GM10847 (cell line): ENCODE data around the gene GASK1A.

ENCODE experiments used
- POLR2A ChIP-seq: IDR thresholded peaks from 2 replicates; pipeline ENCODE4 v1.6.1; 2011; ENCODE audit not compliant: insufficient read length; ENCODE audit errors: extremely low read depth

Gene GASK1A

GRCh38 chr3:43093006-43093405 lies 113.9 kb downstream of the GASK1A start:
- TF ChIP-seq POLR2A, result no peak

GRCh38 chr3:43093974-43094373 lies 114.9 kb downstream of the GASK1A start:
- no peak for TF ChIP-seq POLR2A

- no peak for TF ChIP-seq POLR2A
These were observed 115.3 kb downstream of the GASK1A start for GRCh38 chr3:43094381-43094780.

- no peak for TF ChIP-seq POLR2A
These were observed 115.7 kb downstream of the GASK1A start for GRCh38 chr3:43094851-43095250.

- no peak for TF ChIP-seq POLR2A
These were observed 116.3 kb downstream of the GASK1A start for GRCh38 chr3:43095370-43095769.

GRCh38 chr3:43096761-43097160 lies 117.7 kb downstream of the GASK1A start:
- TF ChIP-seq POLR2A, result no peak

GRCh38 chr3:43097400-43098080 lies 118.4 kb downstream of the GASK1A start:
- no peak for TF ChIP-seq POLR2A

- no peak for TF ChIP-seq POLR2A
These were observed 119.7 kb downstream of the GASK1A start for GRCh38 chr3:43098761-43099160.

GRCh38 chr3:43102773-43103480 lies 123.8 kb downstream of the GASK1A start:
- no peak for TF ChIP-seq POLR2A

GRCh38 chr3:43104039-43104438 lies 124.9 kb downstream of the GASK1A start:
- no peak for TF ChIP-seq POLR2A

- TF ChIP-seq POLR2A, result no peak
These were observed 125.8 kb downstream of the GASK1A start for GRCh38 chr3:43104660-43105595.

- TF ChIP-seq POLR2A, result no peak
These were observed 126.6 kb downstream of the GASK1A start, which contains the start of gene POMGNT2 for GRCh38 chr3:43105596-43106292. POMGNT2 (minus strand) TSS chr3:43106079; CDS start chr3:43081431, 24,648 bp downstream.

GRCh38 chr3:43106293-43106628 lies 127.2 kb downstream of the GASK1A start:
- TF ChIP-seq POLR2A, result no peak
